Colonic mucosa (tissue), 4 donors: ENCODE data around the gene ATF6. TPM values are rescaled to one million over a fixed set of nuclear protein-coding genes. Genes with fewer than 3 reads are reported as not detected.
"Not testable (repeated sequence)": the region's sequence is repeated elsewhere in the genome, so short reads cannot be mapped to it uniquely, and the experiment has no call there.

Source experiments
- DNase-seq: peaks from one replicate; pipeline ENCODE4 v3.0.0-alpha.2; 2020
- H3K27ac ChIP-seq: fragments of 200-600 bp; one replicate; pipeline ENCODE4 v1.8.0; 2021
- H3K27me3 ChIP-seq: fragments of 200-600 bp; one replicate; pipeline ENCODE4 v1.8.0; 2021
- H3K36me3 ChIP-seq: fragments of 200-600 bp; one replicate; pipeline ENCODE4 v1.8.0; 2021
- H3K4me1 ChIP-seq: fragments of 200-600 bp; one replicate; pipeline ENCODE4 v1.8.0; 2021; ENCODE audit warnings: mild to moderate bottlenecking
- H3K4me3 ChIP-seq: fragments of 200-600 bp; one replicate; pipeline ENCODE4 v1.8.0; 2021
- H3K9ac ChIP-seq, 2 donors: one replicate each; pipeline ENCODE4 v1.7.0; 2013; ENCODE audit warnings: control low read depth in 2 of 2, low read depth in 2 of 2, low read length in 2 of 2
- H3K9me3 ChIP-seq: fragments of 200-600 bp; one replicate; pipeline ENCODE4 v1.8.0; 2021
- CTCF ChIP-seq: fragments of 200-600 bp; IDR thresholded peaks from one replicate; pipeline ENCODE4 v1.8.0; 2022; ENCODE audit warnings: antibody characterized with exemption, mild to moderate bottlenecking
- intact Hi-C: fragments of 100-400 bp; cut with DNase I; formaldehyde crosslinking; loops from one replicate; pipeline ENCODE4 v1.14.1; 2022
- total RNA-seq, 2 donors: library from RNA; stranded (reverse); fragmentation: NEBNext Ultra II Directional in 1 of 2; extraction: Animal tissue kit (Norgen Biotek cat#: 25700) in 1 of 2; gene quantifications; one replicate each; pipeline ENCODE4 v1.2.1, GENCODE V29; 2021
- donor health status: healthy.
- donor health status: DM: no; HTN: no; CAD: no.
- donor health status: DM: no; HTN: no; CAD: no.

ATF6 gene
- total RNA-seq, 2 donors from 2014 or later: 19.6 to 24.2 TPM

GRCh38 chr1:161801955-161802354, 35.8 kb downstream of the ATF6 start:
- no peaks in the 10 kb centered on the region for H3K4me1 ChIP-seq
- no peak for DNase-seq
- no peak overlapping the region for H3K27ac ChIP-seq
- no peaks in the 10 kb centered on the region for H3K27me3 ChIP-seq
- intact Hi-C loops: no loop called here
- no peak for TF ChIP-seq CTCF
- H3K9ac ChIP-seq: no peak overlapping the region
- H3K9me3 ChIP-seq: no peaks in the 10 kb centered on the region
- no peaks in the 10 kb centered on the region for H3K36me3 ChIP-seq
- no peak overlapping the region for H3K4me3 ChIP-seq

GRCh38 chr1:161803181-161803580, 37.1 kb downstream of the ATF6 start:
- no peak overlapping the region for H3K9ac ChIP-seq
- no peaks in the 10 kb centered on the region for H3K9me3 ChIP-seq
- intact Hi-C loops: no loop called here
- no peak overlapping the region for H3K4me3 ChIP-seq
- H3K4me1 ChIP-seq: no peaks in the 10 kb centered on the region
- DNase-seq: no peak
- TF ChIP-seq CTCF: no peak
- H3K27me3 ChIP-seq: no peaks in the 10 kb centered on the region
- H3K27ac ChIP-seq: no peak overlapping the region
- no peaks in the 10 kb centered on the region for H3K36me3 ChIP-seq

- no peaks in the 10 kb centered on the region for H3K27me3 ChIP-seq
- DNase-seq: no peak
- intact Hi-C loops: no loop called here
- no peak overlapping the region for H3K4me3 ChIP-seq
- H3K9ac ChIP-seq: no peak overlapping the region
- H3K36me3 ChIP-seq: no peaks in the 10 kb centered on the region
- no peak for TF ChIP-seq CTCF
- H3K9me3 ChIP-seq: no peaks in the 10 kb centered on the region
- no peak overlapping the region for H3K27ac ChIP-seq
- H3K4me1 ChIP-seq: no peaks in the 10 kb centered on the region
Measured at GRCh38 chr1:161805399-161806197, 39.5 kb downstream of the ATF6 start.

- H3K4me1 ChIP-seq, H3K9me3 ChIP-seq, H3K27ac ChIP-seq, H3K36me3 ChIP-seq, intact Hi-C loops, H3K27me3 ChIP-seq, DNase-seq, H3K9ac ChIP-seq, H3K4me3 ChIP-seq: not testable (repeated sequence)
Measured at GRCh38 chr1:161809202-161809601, 43.1 kb downstream of the ATF6 start.

GRCh38 chr1:161809656-161810055, 43.5 kb downstream of the ATF6 start:
- H3K9ac ChIP-seq, H3K36me3 ChIP-seq, H3K4me3 ChIP-seq, DNase-seq, H3K27me3 ChIP-seq, H3K9me3 ChIP-seq, intact Hi-C loops, H3K4me1 ChIP-seq, H3K27ac ChIP-seq: not testable (repeated sequence)

- Histone ChIP-seq H3K9me3 (no peaks in the 10 kb centered on the region), H3K27me3 (no peaks in the 10 kb centered on the region), H3K9ac (no peak overlapping the region), H3K4me3 (no peak overlapping the region), H3K27ac (no peak overlapping the region), H3K36me3 (no peaks in the 10 kb centered on the region), H3K4me1 (no peaks in the 10 kb centered on the region)
- no peak for DNase-seq
- no peak for TF ChIP-seq CTCF
- intact Hi-C loops: no loop called here
Measured at GRCh38 chr1:161810780-161811179, 44.7 kb downstream of the ATF6 start.
